NK-92 (cell line): ENCODE results near the gene CAT.
A peak's percentile ranks its signal among the peaks of the same experiment; 100 is the strongest.

Experiments used
- DNase-seq: peaks from one replicate; lab custom pipeline; 2025; ENCODE audit not compliant: unreplicated experiment; lab: John Stamatoyannopoulos, UW

CAT gene

GRCh38 chr11:34438529-34439507, at the start of gene CAT:
TSS of gene CAT (plus strand) at chr11:34438934. CDS start at chr11:34439014, 80 bp downstream.
- DNase-seq: peak; percentile 78

DNA sequence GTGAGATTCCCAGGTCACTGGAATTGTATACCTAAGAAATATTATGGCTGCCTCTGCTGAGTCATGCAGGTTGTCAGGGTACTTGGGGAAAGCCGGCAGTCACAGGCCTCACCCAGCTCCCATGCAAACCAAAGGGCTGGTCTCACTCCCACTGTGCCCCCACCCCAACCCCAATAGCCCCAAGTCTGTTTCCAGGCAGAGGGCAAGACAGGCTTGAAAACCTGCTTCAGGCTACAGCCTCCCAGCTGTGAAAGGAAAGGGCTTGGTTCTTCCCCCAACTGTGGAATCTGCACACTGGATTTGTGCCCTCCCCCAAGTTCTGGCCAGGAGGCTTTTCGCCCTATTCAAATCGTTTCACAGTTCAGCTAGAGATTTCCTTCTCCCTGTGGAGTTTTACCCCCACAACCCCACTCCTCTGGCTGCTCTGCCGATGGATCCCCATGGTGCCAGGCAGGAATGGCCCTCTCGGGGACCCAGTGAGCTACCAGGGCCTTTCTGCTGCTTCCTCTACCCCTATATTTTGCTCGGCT, 43.9 kb upstream of the CAT start:
- no peak for DNase-seq

- DNase-seq: no peak
Observed at GRCh38 chr11:34395916-34396550, 42.7 kb upstream of the CAT start.

GRCh38 chr11:34397120-34397519, 41.6 kb upstream of the CAT start:
- DNase-seq: no peak

GRCh38 chr11:34397811-34398210, 40.9 kb upstream of the CAT start:
- no peak for DNase-seq

DNA sequence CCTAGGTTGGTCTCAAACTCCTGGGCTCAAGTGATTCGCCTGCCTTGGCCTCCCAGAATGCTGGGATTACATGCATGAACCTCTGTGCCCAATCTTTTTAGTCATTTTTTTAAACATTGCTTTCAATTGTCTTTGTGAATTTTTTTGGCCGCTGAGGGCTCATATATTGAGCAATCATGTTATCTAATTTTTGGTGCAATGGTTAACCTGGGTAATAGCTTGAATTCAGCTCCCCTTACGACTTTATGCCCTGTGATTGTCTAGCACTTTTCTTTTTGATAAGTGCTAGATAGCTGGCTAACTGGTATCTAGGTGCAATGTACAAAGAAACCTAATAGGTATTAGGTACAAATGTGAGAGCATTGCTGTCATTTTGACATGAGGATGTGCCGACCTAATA, 35.3 kb upstream of the CAT start:
- no peak for DNase-seq

GRCh38 chr11:34404280-34404679, 34.5 kb upstream of the CAT start:
- DNase-seq: no peak

- no peak for DNase-seq
Observed at GRCh38 chr11:34405079-34405858, 33.5 kb upstream of the CAT start.

DNA sequence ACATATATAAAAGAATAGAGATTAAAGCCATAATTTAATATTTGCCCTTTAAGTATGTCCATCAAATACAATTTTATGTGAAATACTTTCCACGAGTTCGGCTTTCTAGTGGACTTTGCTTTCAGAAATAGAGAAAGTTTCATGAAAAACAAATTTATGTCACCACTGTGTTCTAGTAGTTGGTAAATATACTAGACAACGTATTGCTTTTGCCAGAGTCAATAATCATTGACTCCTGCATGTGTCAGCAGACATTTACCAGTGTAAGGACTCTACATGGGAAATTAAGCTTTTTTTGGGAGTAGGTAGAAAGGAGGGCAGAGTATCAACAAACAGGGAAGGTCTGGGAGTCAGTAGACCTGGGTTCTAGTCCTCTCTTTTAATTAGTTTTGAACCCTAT, 32.3 kb upstream of the CAT start:
- DNase-seq: no peak

- no peak for DNase-seq
Observed at GRCh38 chr11:34407121-34407813, 31.5 kb upstream of the CAT start.

GRCh38 chr11:34408580-34409172, 30.1 kb upstream of the CAT start:
- DNase-seq: no peak

DNA sequence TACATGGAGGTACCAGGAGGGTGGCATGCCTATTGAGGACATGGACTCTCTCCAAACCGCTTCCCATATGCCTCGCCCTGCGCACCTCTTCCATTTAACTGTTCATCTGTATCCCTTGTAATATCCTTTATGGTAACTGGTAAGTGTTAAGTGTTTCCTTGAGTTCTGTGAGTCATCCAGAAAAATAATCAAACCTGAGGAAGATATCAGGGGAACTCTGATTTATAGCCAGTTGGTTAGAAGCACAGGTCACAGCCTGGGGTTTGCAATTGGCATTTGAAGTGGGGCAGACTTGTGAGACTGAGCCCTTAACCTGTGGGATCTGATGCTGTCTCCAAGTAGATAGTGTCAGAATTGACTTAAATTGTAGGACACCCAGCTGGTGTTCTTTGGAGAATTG, 27.6 kb upstream of the CAT start:
- DNase-seq: no peak

DNA sequence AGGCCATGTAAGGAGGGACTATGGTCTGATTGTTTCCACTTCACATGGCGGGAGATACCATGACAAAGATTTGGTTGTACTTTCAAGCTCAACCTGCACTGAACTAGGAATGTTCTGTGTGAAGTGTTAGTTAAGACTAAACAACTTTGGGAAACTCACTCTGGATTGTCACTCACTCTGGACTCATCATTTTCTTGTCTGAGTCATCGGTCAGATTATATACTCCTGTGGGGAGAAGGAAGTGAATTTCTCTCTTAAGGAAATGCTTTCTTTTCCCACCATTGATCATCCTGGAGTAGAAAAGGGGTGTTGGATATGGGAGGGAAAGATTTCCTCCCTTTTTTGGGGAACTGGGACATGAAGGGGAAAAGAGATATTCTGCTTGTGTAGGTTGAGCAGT, 26.9 kb upstream of the CAT start:
- no peak for DNase-seq

- no peak for DNase-seq
Observed at GRCh38 chr11:34413263-34413662, 25.5 kb upstream of the CAT start.

DNA sequence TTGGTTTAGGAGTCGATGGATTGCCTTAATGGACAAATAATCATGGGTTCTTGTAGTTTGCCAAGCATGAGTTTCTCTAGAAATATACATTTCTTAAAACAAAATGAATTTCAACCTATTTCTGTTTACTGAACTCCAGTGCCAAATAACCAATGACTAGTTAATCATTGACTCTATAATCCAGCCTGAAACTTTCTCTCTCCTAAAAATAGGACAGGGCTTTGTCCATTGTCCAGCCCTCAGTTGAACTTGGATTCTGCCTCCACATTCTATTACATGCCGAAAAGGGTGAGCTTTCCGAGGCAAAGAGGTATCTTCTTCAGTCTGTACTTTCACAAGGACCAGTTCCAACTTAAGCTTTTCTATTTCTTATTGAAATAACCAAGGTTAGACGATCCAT, 23.2 kb upstream of the CAT start:
- no peak for DNase-seq

DNA sequence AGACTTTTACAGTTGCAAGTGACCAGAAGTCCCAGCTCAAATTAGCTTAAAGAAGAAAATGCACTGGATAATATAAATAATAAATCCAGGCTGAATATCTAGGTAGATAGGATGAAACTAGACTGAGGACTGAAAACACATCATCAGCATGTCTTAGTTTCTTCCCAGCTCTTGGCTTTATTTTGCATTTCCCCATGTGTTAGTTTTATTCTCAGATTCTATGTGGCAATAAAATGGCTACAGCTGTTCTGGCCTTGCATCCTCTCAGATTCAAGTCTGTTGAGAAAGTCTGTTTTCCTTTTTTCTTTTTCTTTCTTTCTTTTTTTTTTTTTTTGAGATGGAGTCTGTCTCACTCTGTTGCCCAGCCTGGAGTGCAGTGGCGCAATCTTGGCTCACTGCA, 22.6 kb upstream of the CAT start:
- no peak for DNase-seq

- no peak for DNase-seq
Observed at GRCh38 chr11:34416766-34417165, 22.0 kb upstream of the CAT start.

- no peak for DNase-seq
Observed at GRCh38 chr11:34417202-34417601, 21.5 kb upstream of the CAT start.

DNA sequence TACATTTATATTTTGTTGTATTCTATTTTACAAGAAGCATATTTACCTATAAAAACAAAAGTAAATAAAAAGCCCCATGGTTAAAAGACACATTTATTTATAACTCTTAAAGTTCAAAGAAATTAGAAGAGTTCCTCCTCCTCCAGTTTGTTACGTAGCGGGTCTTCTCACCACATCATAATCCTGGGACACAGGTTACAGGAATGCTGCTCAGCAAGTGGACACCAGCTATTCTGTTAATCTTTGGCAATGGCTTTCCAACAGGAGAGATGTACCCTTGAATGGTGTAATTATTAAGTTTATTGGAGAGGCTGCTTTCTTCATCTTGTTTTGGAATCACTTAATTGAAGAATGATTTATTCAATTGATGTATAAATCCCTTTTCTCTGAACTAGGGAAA, 19.6 kb upstream of the CAT start:
- no peak for DNase-seq

DNA sequence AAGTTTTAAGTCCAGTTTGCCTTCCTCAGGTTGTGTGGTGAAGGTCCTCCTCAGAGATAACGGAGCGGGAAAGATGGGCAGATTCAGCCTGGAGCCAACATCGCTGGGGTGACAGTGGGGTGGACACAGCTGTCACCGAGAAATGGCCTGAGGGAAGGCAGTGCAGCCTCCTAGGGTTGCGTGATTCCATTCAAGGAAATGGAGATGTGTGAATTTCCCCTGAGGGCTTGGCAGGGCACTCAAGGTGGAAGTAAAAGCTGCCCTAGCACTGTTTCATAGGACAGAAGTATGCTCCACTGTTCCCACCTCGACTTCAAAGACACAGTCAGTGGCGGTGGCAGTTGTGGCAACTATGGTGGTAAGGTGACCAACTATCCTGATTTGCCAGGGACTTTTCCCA, 15.4 kb upstream of the CAT start:
- DNase-seq: no peak
